IgD-negative memory B cell (primary cell): ENCODE measurements around the gene MAB21L3. TPM values are rescaled to one million over a fixed set of nuclear protein-coding genes. Genes with fewer than 3 reads are reported as not detected.
"Not testable (repeated sequence)": the region's sequence is repeated elsewhere in the genome, so short reads cannot be mapped to it uniquely, and the experiment has no call there.

Source experiments
- H3K27ac Mint-ChIP-seq, 3 donors: one replicate each; pipeline ENCODE4 v1.8.0; 2020 to 2022; ENCODE audit warnings: mild to moderate bottlenecking in 3 of 3, mixed read lengths in 3 of 3, moderate library complexity in 1 of 3
- H3K27me3 Mint-ChIP-seq: one replicate; pipeline ENCODE4 v1.8.0; 2021; ENCODE audit warnings: mixed read lengths
- H3K36me3 Mint-ChIP-seq: one replicate; pipeline ENCODE4 v1.8.0; 2020; ENCODE audit warnings: mild to moderate bottlenecking, mixed read lengths
- H3K4me1 Mint-ChIP-seq, 3 donors: one replicate each; pipeline ENCODE4 v1.8.0; 2020 to 2022; ENCODE audit warnings: mixed read lengths in 3 of 3, mild to moderate bottlenecking in 1 of 3
- H3K4me3 Mint-ChIP-seq, 4 donors: one replicate each; pipeline ENCODE4 v1.8.0; 2020 to 2022; ENCODE audit warnings: mild to moderate bottlenecking in 4 of 4, mixed read lengths in 4 of 4, moderate library complexity in 3 of 4
- H3K9me3 Mint-ChIP-seq, 3 donors: one replicate each; pipeline ENCODE4 v1.8.0; 2020 to 2021; ENCODE audit warnings: mixed read lengths in 3 of 3, mild to moderate bottlenecking in 1 of 3
- polyA plus RNA-seq: library from polyadenylated mRNA; unstranded; fragments of 300-500 nt; fragmentation: Illumina TruSeq; gene quantifications from one replicate; pipeline ENCODE4 v1.2.3, GENCODE V29; 2021

MAB21L3 gene
- polyA plus RNA-seq, 1 donor from 2014 or later, result not detected

- Mint-ChIP-seq H3K27ac (peak overlapping the region in 1 of 3 donors; percentile 2), H3K4me3 (peak overlapping the region in 3 of 4 donors; percentile 32 to 92 (median 74)), H3K27me3 (no peaks in the 10 kb centered on the region), H3K4me1 (peaks cover 0 to 8% (median 4%) of the 10 kb centered on the region in 3 donors), H3K36me3 (no peaks in the 10 kb centered on the region), H3K9me3 (peaks cover 0 to under 1% (median 0%) of the 10 kb centered on the region in 3 donors)
Measured at GRCh38 chr1:116138277-116138792, 27.1 kb downstream of the MAB21L3 start.

- Mint-ChIP-seq H3K27ac (no peak overlapping the region), H3K9me3 (peaks cover 0 to 9% (median 5%) of the 10 kb centered on the region in 3 donors), H3K36me3 (peaks cover 4% of the 10 kb centered on the region), H3K4me3 (no peak overlapping the region), H3K27me3 (peaks cover 5% of the 10 kb centered on the region), H3K4me1 (peaks cover 0 to 5% (median 4%) of the 10 kb centered on the region in 3 donors)
Measured at GRCh38 chr1:116139592-116140134, 28.5 kb downstream of the MAB21L3 start.

- H3K27ac Mint-ChIP-seq, result no peak overlapping the region
- H3K4me3 Mint-ChIP-seq, result no peak overlapping the region
Measured at GRCh38 chr1:116144151-116144550, 33.0 kb downstream of the MAB21L3 start.

GRCh38 chr1:116146447-116147113, 35.4 kb downstream of the MAB21L3 start:
- Mint-ChIP-seq H3K27ac (peak overlapping the region in 1 of 3 donors; percentile 70), H3K9me3 (peaks cover 0 to 13% (median 9%) of the 10 kb centered on the region in 3 donors), H3K27me3 (peaks cover 13% of the 10 kb centered on the region)
- not testable (repeated sequence) for H3K4me3 Mint-ChIP-seq, H3K36me3 Mint-ChIP-seq, H3K4me1 Mint-ChIP-seq

More at GRCh38 chr1:116144151-116144550, 33.0 kb downstream of the MAB21L3 start:
- Mint-ChIP-seq H3K4me1 (peaks cover 0 to 1% (median under 1%) of the 10 kb centered on the region in 3 donors), H3K9me3 (peaks cover 0 to 13% (median 9%) of the 10 kb centered on the region in 3 donors), H3K27me3 (peaks cover 7% of the 10 kb centered on the region), H3K36me3 (peaks cover 4% of the 10 kb centered on the region)

GRCh38 chr1:116147114-116147510, 35.9 kb downstream of the MAB21L3 start:
- H3K4me3 Mint-ChIP-seq, result no peak overlapping the region
- peaks cover 13% of the 10 kb centered on the region for H3K27me3 Mint-ChIP-seq
- H3K4me1 Mint-ChIP-seq, result peaks cover 0 to 3% (median 3%) of the 10 kb centered on the region in 3 donors
- H3K36me3 Mint-ChIP-seq, result peaks cover 4% of the 10 kb centered on the region
- H3K9me3 Mint-ChIP-seq, result peaks cover 0 to 13% (median 9%) of the 10 kb centered on the region in 3 donors
- peak overlapping the region in 1 of 3 donors; percentile 70 for H3K27ac Mint-ChIP-seq

- peaks cover 13% of the 10 kb centered on the region for H3K27me3 Mint-ChIP-seq
- peaks cover 0 to 3% (median 3%) of the 10 kb centered on the region in 3 donors for H3K4me1 Mint-ChIP-seq
- H3K36me3 Mint-ChIP-seq, result peaks cover 4% of the 10 kb centered on the region
- H3K9me3 Mint-ChIP-seq, result peaks cover 0 to 13% (median 9%) of the 10 kb centered on the region in 3 donors
- no peak overlapping the region for H3K27ac Mint-ChIP-seq
- no peak overlapping the region for H3K4me3 Mint-ChIP-seq
Measured at GRCh38 chr1:116147972-116148371, 36.8 kb downstream of the MAB21L3 start.

GRCh38 chr1:116148967-116149366, 37.8 kb downstream of the MAB21L3 start:
- Mint-ChIP-seq H3K4me1 (peaks cover 0 to 3% (median 3%) of the 10 kb centered on the region in 3 donors), H3K27me3 (peaks cover 12% of the 10 kb centered on the region), H3K36me3 (peaks cover 4% of the 10 kb centered on the region), H3K4me3 (no peak overlapping the region), H3K9me3 (peaks cover 0 to 13% (median 4%) of the 10 kb centered on the region in 3 donors), H3K27ac (no peak overlapping the region)

- Mint-ChIP-seq H3K4me3 (no peak overlapping the region), H3K9me3 (peaks cover 0 to 5% (median 0%) of the 10 kb centered on the region in 3 donors), H3K4me1 (peaks cover 0 to 3% (median 3%) of the 10 kb centered on the region in 3 donors), H3K27ac (no peak overlapping the region), H3K27me3 (peaks cover 8% of the 10 kb centered on the region), H3K36me3 (no peaks in the 10 kb centered on the region)
Measured at GRCh38 chr1:116150368-116150767, 39.2 kb downstream of the MAB21L3 start.

GRCh38 chr1:116151739-116152576, 40.8 kb downstream of the MAB21L3 start:
- Mint-ChIP-seq H3K4me3 (peak overlapping the region in 3 of 4 donors; percentile 39 to 54 (median 51)), H3K27me3 (peaks cover 8% of the 10 kb centered on the region), H3K9me3 (peaks cover 0 to 3% (median 0%) of the 10 kb centered on the region in 3 donors), H3K36me3 (no peaks in the 10 kb centered on the region), H3K4me1 (peaks cover 0 to 3% (median 3%) of the 10 kb centered on the region in 3 donors), H3K27ac (peak overlapping the region in 1 of 3 donors; percentile 18)

GRCh38 chr1:116152577-116152943, 41.4 kb downstream of the MAB21L3 start:
- Mint-ChIP-seq H3K4me3 (peak overlapping the region in 1 of 4 donors; percentile 39), H3K36me3 (no peaks in the 10 kb centered on the region), H3K9me3 (peaks cover 0 to 3% (median 0%) of the 10 kb centered on the region in 3 donors), H3K4me1 (peaks cover 0 to 3% (median 3%) of the 10 kb centered on the region in 3 donors), H3K27me3 (peaks cover 8% of the 10 kb centered on the region), H3K27ac (peak overlapping the region in 1 of 3 donors; percentile 10)

- Mint-ChIP-seq H3K27ac (peak overlapping the region in 1 of 3 donors; percentile 10), H3K4me1 (peaks cover 0 to 3% (median 3%) of the 10 kb centered on the region in 3 donors), H3K27me3 (peaks cover 8% of the 10 kb centered on the region), H3K4me3 (no peak overlapping the region), H3K36me3 (no peaks in the 10 kb centered on the region), H3K9me3 (peaks cover 0 to 3% (median 2%) of the 10 kb centered on the region in 3 donors)
Measured at GRCh38 chr1:116152950-116153691, 41.9 kb downstream of the MAB21L3 start.

- Mint-ChIP-seq H3K27ac (no peak overlapping the region), H3K4me1 (peaks cover 0 to 3% (median 3%) of the 10 kb centered on the region in 3 donors), H3K4me3 (no peak overlapping the region), H3K36me3 (no peaks in the 10 kb centered on the region), H3K9me3 (peaks cover 0 to 3% (median 2%) of the 10 kb centered on the region in 3 donors), H3K27me3 (peaks cover 8% of the 10 kb centered on the region)
Measured at GRCh38 chr1:116153692-116154031, 42.5 kb downstream of the MAB21L3 start.

GRCh38 chr1:116154536-116154935, 43.3 kb downstream of the MAB21L3 start:
- Mint-ChIP-seq H3K27me3 (peaks cover 6% of the 10 kb centered on the region), H3K9me3 (peaks cover 0 to 5% (median 4%) of the 10 kb centered on the region in 3 donors), H3K36me3 (no peaks in the 10 kb centered on the region), H3K4me3 (no peak overlapping the region), H3K27ac (no peak overlapping the region), H3K4me1 (peaks cover 0 to 3% (median 3%) of the 10 kb centered on the region in 3 donors)

- Mint-ChIP-seq H3K27me3 (no peaks in the 10 kb centered on the region), H3K4me3 (no peak overlapping the region), H3K27ac (no peak overlapping the region), H3K4me1 (no peaks in the 10 kb centered on the region), H3K36me3 (no peaks in the 10 kb centered on the region), H3K9me3 (peaks cover 0 to 8% (median 5%) of the 10 kb centered on the region in 3 donors)
Measured at GRCh38 chr1:116157096-116157495, 45.9 kb downstream of the MAB21L3 start.
